HK-2 (cell line): ENCODE results near the gene OR1F1.
A peak's percentile ranks its signal among the peaks of the same experiment; 100 is the strongest.
"Not testable (repeated sequence)": the region's sequence is repeated elsewhere in the genome, so short reads cannot be mapped to it uniquely, and the experiment has no call there.

ENCODE experiments used
- DNase-seq: peaks from one replicate; pipeline ENCODE4 v3.0.0-alpha.2; 2018; ENCODE audit not compliant: unreplicated experiment

OR1F1 gene

DNA sequence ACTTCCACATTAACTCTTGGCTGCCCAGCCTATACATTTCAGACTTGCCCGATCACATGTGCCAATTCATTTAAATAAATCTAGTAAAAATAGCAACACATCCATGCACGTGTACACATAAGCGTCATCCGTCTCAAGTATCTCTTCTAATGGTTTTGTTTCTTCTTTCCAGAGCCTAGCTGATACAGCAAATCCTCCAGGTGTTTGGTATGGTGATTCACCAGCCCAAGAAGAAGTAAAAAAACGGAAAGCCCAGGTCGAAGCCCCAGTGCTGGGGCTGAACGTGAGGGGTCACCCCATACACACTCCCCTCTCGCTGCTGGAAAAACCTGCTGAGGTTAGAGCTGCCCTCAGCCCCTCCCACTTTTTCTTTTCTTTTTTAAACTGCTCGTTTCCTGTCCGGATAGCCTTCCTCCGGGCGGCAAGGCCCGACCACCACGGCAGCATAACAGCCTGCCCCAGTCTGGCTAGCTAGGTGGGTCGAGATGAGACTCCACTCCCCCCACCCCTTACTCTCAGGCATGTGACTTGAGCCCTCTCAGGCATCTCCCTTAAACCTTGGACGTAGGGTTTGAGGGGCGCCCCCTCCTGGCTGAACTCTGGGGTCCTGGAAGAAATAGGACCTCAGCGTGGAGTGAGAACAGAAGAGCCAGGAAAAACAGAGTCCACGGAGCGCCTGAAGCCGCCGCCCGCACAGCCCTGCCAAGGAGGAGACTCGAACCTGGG, 13.9 kb upstream of the OR1F1 start:
- DNase-seq, result peak; percentile 51

DNA sequence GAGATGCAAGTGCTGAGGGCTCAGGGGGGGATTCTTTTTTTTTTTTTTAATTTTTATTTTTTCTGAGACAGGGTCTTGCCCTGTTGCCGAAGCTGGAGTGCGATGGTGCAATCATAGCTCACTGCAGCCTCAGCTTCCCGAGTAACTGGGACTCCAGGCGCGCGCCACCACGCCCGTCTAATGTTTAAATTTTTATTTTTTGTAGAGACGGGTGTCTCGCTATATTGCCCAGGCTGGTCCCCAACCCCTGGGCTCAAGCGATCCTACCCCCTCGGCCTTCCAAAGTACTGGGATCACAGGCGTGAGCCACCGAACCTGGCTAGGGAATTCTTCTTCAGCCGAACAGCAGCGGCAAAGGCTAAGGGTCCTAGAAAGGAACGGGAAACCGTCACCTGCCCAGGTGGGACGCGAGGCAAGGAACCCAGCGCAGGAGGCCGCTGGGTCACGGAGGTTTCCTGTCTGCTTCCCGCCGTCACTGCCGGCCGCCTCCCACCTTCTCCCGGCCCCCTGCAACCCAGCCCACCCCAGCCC, 13.3 kb upstream of the OR1F1 start:
- no peak for DNase-seq

GRCh38 chr16:3175157-3176093, 12.6 kb upstream of the OR1F1 start:
- DNase-seq, result peak; percentile 77

DNA sequence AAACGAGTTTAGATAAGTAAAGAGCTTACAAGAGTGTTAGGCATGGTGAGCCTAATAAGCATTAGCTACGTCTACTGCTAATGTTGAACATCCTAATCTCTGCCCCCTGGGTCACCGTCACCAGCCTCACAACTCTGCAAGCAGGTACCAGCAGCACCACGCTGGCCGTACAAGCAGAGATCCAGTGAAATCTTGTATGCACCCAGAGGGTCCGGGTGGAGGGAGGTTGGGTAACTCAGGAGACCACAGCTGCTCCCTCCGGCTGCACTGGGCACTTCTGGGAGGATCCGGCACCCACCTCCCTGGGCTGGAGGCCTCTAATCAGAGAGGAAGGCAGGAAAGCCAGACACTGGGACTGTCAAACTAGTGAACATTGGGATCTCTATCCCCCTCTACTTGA, 8.4 kb upstream of the OR1F1 start:
- no peak for DNase-seq

DNA sequence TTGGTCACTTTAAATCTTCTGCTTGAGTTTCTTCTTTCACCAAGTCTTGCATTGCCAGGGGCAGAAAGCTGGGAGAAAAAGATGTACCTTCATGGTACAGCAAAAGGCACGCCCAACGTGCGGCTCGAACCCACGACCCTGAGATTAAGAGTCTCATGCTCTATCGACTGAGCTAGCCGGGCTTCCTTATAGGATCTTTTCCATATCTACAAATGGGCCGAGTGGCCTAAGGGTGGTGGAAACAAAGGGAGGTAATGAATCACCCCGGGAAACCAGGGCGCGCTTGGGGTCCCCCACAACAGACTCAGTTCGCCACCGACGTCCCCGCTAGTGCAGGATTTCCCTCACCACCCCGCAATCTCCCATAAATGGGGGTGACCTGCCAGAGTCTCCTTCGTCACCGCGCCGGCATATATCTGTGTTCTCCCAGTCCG, 7.5 kb upstream of the OR1F1 start:
- DNase-seq, result no peak

- not testable (repeated sequence) for DNase-seq
Measured at GRCh38 chr16:3182293-3182607, 5.8 kb upstream of the OR1F1 start.

GRCh38 chr16:3182608-3183444, 5.2 kb upstream of the OR1F1 start:
- peak; percentile 86 for DNase-seq

- DNase-seq, result peak; percentile 22
Measured at GRCh38 chr16:3183445-3184139, 4.4 kb upstream of the OR1F1 start.

DNA sequence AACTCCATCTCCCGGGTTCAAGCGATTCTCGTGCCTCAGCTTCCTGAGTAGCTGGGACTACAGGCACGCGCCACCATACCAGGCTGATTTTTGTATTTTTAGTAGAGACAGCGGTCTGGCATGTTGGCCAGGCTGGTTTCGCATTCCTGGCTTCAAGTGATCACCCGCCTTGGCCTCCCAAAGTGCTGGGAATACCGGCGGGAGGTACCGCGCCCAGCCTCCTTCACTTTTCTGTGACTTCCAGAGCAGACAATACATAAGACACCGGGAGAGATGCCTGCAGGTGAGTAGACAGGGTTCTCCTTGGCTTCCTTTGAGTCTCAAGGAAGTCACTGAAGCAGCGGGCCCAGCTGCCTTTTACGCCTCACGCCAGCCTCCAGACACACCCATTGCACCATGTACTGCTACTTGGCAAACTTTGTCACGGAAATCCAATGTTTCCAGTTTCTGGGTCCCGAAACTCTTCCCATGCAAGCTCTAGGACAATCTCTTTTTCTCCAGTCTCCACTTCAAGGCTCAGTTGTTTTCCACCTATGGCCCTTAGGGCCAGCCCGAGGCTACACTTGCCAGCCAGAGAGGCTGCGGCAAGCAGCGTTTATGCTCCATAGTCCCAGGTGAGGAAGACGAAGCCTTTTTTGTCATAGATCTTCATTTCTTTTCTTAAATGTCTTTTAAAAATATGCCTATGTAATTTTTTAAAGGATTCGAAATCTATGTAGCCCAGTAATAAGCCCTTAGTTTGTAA, 886 bp upstream of the OR1F1 start:
- DNase-seq, result no peak

GRCh38 chr16:3188675-3188924, 596 bp downstream of the OR1F1 start:
- no peak for DNase-seq

- peak; percentile 78 for DNase-seq
Measured at GRCh38 chr16:3188925-3189825, 1.2 kb downstream of the OR1F1 start.

GRCh38 chr16:3189869-3190268, 1.9 kb downstream of the OR1F1 start:
- no peak for DNase-seq

DNA sequence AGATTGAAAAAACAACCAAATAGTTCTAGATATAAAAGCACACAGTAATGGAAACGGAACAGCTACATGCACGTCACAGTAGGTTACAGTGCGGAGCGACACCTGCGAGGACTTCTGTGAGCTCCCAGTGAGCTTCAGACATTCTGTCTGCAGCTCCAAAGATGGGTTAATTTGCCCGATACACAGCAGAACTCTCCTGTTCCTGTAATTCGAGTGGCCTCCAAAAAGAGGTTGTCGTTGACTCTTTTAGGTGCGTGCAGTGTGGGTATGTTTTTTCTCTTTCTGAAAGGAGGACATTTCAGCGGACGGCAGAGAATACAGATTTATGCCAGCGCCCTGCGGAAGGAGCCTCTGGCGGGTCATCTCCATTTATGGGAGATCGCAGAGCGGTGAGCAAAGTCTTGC, 2.9 kb downstream of the OR1F1 start:
- DNase-seq, result no peak

DNA sequence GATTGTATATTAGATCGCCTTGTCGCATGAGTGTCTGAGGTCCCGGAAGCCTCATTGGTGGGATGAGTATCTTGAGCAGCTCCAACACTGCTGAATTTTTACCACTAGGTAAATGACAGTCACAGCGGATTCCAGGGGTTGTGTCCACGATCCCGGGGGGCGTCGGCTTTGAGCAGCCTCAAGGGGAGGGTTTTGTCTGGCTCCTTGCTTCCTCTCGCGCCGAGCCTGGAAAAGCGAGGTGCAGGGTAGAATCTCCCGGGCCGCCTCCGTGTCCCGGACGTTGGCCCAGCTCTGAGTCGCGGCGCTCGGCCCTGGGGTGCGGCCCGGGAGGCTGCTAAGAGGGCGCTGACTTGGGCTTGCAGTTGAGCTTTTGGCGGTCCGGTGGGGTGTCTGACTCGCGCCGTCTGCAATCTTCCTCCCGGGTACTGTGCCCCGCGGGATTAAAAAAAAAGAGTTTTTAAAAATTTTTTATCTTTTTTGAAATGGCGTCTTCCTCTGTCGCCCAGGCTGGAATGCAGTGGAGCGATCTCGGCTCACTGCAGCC, 4.5 kb downstream of the OR1F1 start:
- no peak for DNase-seq

GRCh38 chr16:3193221-3194212, 5.5 kb downstream of the OR1F1 start:
- DNase-seq, result no peak

GRCh38 chr16:3194792-3195191, 6.8 kb downstream of the OR1F1 start:
- no peak for DNase-seq

DNA sequence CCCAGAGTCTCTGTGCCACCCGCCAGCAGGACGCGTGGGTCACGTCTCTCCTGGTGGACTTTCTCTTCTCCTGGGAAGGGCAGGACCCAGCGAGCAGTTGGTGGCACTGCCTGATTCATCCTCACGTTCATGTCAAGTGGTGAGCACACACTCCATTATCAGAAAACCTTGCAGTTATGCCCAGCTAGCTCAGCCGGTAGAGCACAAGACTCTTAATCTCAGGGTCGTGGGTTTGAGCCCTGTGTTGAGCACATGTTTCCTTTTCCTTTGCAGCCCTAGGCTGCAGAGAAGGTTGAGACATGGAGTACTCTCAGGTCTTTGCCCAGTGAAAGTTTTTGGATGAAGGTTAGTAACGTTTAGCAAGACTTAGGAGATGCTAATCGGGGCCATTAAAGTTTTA, 8.0 kb downstream of the OR1F1 start:
- DNase-seq, result no peak

- not testable (repeated sequence) for DNase-seq
Measured at GRCh38 chr16:3197694-3198333, 9.8 kb downstream of the OR1F1 start.
